ENCODE data around the gene TBX5.

TBX5 gene

DNA sequence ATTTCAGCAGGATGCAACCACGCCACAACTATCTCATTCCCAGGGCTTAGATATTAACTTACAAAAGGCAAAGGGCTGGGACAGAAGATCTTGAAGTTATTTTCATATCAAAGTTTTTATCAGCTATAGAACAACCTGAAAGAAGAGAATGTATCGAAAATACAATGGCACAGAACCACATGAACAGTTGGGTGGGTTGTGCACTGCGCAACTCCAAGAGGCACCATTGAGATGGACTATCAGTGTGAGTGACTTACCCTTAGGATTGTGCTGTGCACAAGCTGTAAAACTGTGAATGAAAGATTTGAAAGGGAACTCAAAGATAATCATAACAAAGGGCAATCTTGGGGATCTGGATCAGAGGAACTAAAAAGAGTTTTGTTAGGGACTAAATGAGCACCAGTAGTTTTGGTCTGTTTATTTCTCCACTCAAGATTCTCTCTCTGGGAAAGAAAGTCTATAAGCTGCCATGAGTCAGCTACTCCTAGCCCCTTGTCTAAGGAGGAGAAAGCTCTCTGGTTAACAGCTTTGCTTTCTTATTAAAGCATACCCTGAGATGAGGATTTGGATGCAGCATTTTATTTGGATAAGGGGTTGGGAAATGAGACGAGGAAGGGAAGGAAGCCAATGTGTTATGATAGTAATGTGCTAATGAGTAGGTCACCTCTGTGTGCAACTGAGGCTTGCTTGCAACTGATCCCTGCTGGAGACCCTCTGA lies 62.2 kb downstream of the TBX5 start:
- no peak for DNase-seq (ENCODE audit: low spot score)
- no peak for TF ChIP-seq CTCF (IDR thresholded peaks at IDR 0.05; ENCODE audit: borderline replicate concordance, control extremely low read depth, extremely low read depth, insufficient read depth, missing control alignments)
- in situ Hi-C loops (cut with MboI; ENCODE audit: low sequenced_read_pairs, unreplicated experiment): no loop called here

DNA sequence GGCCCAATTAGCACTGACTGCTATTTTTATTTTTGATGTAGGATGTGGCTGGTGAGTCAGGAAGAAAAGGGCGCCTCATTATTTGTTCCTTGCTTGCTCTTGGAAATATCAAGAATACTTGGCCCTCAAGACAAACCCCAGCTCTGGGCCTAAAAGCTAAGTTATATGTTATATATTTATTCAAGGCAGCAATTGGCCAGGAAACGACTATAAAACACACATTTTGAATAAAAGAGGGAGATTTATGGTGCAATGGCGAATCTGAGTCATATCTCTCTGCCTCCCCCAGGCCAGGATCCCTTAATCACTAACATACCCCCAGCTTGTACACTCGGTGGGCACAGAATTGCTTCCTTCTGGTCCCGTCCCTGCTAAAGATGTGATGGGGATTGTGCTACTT lies 63.3 kb downstream of the TBX5 start:
- no peak for TF ChIP-seq CTCF (IDR thresholded peaks at IDR 0.05; ENCODE audit: borderline replicate concordance, control extremely low read depth, extremely low read depth, insufficient read depth, missing control alignments)
- no peak for DNase-seq (ENCODE audit: low spot score)
- in situ Hi-C loops (cut with MboI; ENCODE audit: low sequenced_read_pairs, unreplicated experiment): no loop called here

DNA sequence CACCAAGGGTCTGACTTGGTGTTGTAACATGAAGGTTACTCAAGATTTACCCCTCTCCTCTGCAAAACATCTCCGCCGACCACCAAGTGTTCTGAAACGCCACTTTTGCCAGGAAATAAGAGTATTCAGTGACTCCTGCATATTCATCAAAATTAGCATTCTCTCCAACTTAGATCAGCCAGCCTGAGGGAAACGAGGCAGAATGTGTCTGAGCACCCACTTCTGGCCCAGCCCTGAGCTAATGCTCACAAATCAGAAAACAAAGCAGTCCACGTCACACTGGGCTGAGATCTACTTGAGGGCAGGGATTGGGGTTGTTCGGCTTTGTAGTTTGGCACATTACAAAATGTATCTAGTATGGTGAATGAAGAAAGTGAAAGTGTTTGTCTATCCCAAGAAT lies 64.3 kb downstream of the TBX5 start:
- no peak for DNase-seq (ENCODE audit: low spot score)
- in situ Hi-C loops (cut with MboI; ENCODE audit: low sequenced_read_pairs, unreplicated experiment): no loop called here
- TF ChIP-seq CTCF (IDR thresholded peaks at IDR 0.05; ENCODE audit: borderline replicate concordance, control extremely low read depth, extremely low read depth, insufficient read depth, missing control alignments): no peak

- TF ChIP-seq CTCF (IDR thresholded peaks at IDR 0.05; ENCODE audit: borderline replicate concordance, control extremely low read depth, extremely low read depth, insufficient read depth, missing control alignments): no peak
- in situ Hi-C loops (cut with MboI; ENCODE audit: low sequenced_read_pairs, unreplicated experiment): no loop called here
- no peak for DNase-seq (ENCODE audit: low spot score)
Measured at GRCh38 chr12:114340231-114340630, 65.7 kb downstream of the TBX5 start.

GRCh38 chr12:114339626-114340025 lies 66.3 kb downstream of the TBX5 start:
- no peak for DNase-seq (ENCODE audit: low spot score)
- no peak for TF ChIP-seq CTCF (IDR thresholded peaks at IDR 0.05; ENCODE audit: borderline replicate concordance, control extremely low read depth, extremely low read depth, insufficient read depth, missing control alignments)
- in situ Hi-C loops (cut with MboI; ENCODE audit: low sequenced_read_pairs, unreplicated experiment): no loop called here

GRCh38 chr12:114335607-114336006 lies 70.3 kb downstream of the TBX5 start:
- TF ChIP-seq CTCF (IDR thresholded peaks at IDR 0.05; ENCODE audit: borderline replicate concordance, control extremely low read depth, extremely low read depth, insufficient read depth, missing control alignments): no peak

More at GRCh38 chr12:114335607-114336006, 70.3 kb downstream of the TBX5 start:
- in situ Hi-C loops (cut with MboI; ENCODE audit: low sequenced_read_pairs, unreplicated experiment): no loop called here
- DNase-seq (ENCODE audit: low spot score): no peak

Data from GM13976 (cell line).